Stimulated activated CD8-positive, alpha-beta memory T cell treated with anti-CD3 and anti-CD28 coated beads, Interleukin-15, amount 100 ng/mL, for 1 hour (primary cell): Measurements from ENCODE around the gene NOX3.
"Not testable (repeated sequence)": the region's sequence is repeated elsewhere in the genome, so short reads cannot be mapped to it uniquely, and the experiment has no call there.

Source experiments
- DNase-seq: peaks from one replicate; pipeline ENCODE4 v3.0.0-alpha.2; 2020; ENCODE audit warnings: low read depth

NOX3 gene, protein sequence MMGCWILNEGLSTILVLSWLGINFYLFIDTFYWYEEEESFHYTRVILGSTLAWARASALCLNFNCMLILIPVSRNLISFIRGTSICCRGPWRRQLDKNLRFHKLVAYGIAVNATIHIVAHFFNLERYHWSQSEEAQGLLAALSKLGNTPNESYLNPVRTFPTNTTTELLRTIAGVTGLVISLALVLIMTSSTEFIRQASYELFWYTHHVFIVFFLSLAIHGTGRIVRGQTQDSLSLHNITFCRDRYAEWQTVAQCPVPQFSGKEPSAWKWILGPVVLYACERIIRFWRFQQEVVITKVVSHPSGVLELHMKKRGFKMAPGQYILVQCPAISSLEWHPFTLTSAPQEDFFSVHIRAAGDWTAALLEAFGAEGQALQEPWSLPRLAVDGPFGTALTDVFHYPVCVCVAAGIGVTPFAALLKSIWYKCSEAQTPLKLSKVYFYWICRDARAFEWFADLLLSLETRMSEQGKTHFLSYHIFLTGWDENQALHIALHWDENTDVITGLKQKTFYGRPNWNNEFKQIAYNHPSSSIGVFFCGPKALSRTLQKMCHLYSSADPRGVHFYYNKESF

DNA sequence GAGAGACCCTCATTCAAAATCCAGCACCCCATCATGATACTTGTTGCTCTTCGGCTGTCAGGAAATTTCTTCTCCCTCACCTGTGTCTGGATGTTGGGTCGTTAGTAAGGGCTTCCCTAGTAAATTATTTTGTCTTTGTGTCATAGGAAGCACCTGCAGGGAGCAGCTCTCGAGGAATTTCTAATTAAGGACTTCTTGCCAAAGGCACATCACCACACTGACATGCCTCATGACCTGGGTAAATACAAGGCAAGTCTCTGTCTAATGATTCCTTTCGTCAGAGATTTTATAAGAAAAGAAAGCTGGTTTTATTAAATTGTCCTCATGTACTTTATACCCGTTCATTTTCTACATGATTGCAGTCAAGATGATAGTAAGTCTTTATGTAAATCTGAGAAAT is at the start of gene NOX3:
NOX3 (minus strand) TSS at position 74 of the 400 bp plus-strand sequence; CDS start at position 35, 39 bp downstream.
- DNase-seq, result no peak

DNA sequence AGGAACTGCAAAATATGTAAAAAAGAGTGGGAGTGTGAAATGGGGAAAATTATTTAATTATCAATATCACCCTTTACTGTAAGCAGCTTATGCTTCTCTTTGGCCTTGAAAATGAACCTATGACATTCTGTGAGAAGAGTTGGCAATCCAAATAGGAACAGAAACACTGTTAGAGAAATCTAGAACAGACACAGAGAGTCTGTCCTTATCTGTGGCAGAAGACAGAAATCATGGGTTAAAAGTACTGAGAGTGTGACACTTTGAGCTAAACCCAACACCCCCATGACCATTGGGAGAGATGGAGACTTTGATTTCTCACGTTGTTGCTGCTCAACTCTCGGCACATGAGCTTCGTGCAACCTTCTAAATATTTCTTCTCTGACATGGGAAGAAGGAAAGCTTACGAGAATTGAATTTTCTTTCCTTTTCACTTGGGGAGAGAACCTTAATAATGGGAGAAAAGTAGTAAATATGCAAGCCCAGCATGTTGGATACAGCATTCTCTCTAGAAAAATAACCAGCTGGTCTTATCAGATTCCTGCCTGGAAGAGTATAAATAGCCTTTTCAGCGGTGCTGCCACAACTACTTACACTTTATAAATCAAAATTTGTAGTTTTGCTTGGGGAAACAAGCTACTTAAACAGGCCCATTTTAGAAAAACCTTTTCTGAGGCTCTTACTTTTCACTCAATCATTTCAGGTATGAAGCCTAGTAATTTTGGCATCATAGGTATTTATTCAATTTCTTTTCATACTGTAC is 49.4 kb upstream of the NOX3 start:
- no peak for DNase-seq

DNA sequence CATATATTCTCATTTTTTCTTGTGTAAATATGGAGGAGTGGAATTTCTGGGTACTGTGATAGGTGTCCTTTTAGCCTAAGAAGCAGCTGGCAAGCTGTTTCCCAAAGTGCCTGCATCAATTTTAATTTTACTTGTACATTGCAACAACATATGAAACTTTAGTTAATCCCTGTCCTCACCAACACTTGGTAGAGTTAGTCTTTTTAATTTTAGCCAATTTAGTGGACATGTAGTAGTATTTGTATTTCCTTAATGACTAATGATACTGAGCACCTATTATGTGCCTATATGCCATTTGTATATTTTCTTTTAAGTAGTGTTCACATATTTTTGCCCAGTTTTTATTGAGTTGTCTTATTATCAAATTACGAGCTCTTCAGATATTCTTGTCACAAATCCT is 46.8 kb upstream of the NOX3 start:
- DNase-seq, result no peak

DNA sequence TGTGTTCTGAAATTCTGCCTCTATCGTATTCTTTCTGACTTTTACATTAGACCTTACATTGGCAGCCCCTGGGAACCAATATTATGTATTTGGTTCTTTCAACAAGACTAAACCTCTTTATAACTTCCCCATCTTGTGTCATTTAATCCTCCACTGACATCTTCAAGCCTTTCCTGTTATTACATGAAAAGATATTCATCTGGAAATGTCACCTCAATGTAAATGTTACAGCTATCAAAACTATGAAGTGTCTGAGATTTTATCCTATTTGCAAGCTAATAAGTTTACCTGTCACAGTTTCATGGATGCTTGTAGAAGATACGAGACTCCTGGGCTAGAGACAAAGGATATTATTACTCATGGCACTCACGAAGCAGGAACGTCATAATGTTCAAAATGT is 43.9 kb upstream of the NOX3 start:
- DNase-seq, result no peak

DNA sequence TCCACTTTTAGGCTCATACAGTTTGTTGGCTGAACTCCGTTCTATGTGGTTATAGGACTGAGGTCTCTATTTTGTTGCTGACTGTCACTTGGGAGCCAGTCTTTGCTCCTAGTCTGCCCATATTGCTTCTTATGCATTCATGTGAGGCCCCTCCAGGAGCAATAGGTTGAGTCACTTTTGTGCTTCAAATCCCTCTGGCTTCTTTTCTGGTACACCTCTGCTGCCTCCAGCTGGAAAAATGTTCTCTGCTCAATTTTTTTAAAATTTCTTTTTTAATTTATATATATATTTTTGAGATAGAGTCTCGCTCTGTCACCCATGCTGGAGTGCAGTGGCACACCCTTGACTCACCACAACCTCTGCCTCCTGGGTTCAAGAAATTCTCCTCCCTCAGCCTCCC is 42.7 kb upstream of the NOX3 start:
- no peak for DNase-seq

DNA sequence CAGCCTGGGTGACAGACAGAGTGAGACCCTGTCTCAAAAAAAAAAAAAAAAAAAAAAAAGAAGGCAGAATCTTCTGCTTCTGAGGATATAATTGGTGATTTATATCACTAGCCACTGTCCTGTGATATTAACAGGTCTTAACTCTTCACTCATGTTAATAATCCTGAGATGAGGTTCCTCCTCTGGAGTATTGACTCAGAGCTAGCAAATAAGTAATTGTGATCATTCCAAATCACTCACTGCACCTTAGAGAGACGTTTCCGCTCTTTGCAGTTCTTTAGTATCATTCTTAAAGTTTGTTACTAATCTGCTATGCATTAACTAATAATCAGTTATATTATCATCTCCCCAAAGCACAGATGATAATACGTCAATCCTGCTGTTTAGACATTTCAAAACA is 41.6 kb upstream of the NOX3 start:
- no peak for DNase-seq

DNA sequence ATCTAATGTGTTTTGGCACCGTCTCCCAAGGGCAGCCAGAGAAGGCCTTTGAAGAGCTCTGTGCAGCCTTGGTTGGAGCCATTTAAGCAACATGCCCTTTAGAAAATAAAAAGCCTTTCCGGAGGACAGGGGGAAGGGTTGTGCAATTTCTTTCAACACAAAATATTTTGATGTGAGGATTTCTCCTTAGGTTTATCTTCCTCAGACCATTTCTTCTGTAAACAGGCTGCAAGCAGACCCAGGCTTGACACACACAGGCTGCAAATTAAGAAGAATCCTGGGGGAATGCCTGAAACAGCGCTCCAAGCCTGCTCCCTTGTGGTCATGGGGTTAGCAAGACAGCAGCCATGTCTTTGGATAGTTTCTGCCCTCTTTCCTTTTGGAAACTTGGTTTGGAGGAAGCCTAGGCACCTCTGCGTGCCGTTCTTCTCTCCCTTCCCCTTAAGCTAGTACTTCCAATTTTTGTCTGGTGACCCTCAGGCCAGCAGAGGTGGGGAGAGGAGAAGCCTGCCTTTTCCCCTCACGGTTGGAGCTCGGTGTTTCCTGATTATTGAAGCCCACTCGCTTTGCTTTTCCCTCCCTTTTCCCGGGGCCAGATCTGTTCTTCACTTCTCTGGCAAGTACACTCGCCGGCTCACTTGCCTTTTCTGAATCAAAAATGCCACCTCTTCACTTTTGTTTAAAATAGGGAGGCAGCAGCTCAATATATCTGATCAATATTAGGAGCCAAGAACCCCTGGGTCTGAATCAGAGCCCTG is 39.6 kb upstream of the NOX3 start:
- no peak for DNase-seq

DNA sequence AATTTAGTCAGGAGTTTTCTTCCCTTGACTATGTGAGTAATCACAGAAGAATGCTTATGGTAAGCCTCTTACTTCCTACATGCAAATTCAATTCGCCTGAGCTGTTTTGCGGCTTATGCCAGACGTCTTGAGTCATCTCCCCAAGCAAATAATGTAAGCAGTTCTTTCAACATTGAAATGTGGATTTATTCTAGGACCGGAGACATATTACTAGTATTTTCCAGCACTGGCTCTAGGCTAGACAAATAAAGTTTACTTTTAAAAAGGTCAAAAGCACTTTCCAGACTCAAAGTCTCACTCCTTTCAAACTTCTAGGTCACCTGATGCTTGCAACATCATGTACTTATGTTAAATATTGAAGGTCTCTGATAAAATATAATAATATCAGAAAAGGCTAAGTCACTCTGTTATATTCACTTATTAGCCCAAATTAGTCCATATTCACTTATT is 38.1 kb upstream of the NOX3 start:
- no peak for DNase-seq

DNA sequence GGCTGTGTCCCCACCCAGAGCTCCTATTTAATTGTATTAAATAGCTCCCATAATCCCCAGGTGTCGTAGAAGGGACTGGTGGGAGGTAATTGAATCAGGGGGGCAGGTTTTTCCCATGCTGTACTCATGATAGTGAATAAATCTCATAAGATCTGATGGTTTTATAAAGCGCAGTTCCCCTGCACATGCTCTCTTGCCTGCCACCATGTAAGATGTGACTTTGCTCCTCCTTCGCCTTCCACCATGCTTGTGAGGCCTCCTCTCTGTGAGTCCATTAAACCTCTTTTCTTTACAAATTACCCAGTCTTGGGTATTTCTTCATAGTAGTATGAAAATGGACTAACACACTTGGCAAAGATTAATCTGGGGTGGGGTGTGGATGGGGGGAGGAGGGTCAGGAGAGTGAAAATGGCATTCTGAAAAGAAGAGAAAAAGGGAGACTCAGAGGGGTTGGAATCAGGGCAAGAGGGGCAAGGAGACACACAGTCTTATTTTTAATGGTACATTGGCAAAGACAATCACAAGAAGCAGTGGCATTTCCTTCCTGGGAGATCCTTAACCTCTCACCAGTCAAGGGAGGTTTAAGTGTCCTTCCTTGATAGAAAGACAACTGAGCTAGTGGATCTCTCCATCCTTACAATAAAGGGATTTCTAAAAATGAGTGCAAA is 37.5 kb upstream of the NOX3 start:
- DNase-seq, result no peak

DNA sequence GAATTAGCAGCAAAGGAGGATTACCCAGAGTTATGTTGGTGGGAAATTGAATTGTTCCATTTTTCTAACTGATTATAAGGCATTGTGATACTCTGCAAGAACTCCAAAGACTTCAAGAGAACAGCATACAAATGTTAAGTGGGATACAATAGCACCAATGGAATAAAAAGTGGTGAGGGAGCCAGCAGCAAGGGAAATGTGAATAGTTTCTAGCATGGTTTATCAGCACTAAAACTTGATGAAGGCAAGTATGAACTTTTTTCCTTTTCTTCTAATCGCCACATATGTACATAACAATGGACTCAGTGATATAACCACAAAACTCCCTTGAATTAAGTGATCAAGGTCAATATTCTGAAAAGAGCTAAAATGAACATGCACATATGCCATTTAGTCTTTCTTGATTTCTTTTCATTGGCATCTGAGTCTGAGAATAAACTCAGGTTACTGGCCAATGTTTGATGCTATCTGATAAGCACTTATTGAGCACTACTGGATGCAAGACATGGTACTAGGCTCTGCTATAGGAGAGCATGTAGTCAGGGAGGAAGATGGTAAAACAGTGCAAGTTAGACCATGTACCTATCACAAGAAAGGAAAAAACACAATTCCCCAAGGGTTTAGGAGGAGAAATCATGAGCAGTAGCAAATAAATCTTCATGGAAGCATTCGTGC is 36.6 kb upstream of the NOX3 start:
- DNase-seq, result no peak

DNA sequence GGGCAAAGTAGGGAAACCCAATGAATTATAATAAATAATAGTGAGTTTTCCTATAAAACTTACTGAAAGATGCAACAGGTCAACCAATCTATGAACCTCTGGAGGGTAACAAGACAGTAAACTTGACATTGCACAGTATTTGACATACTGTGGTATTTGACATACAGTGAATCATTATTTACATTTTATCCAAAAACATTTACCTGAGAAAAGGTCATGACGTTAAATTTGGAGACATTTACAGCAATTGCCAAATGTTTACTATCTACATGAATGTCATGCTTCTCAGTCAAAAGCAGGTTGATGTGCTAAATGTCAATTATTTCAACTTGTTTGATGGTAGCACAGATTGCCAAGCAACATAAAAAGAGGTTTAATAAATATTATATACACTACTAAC is 35.8 kb upstream of the NOX3 start:
- no peak for DNase-seq

DNA sequence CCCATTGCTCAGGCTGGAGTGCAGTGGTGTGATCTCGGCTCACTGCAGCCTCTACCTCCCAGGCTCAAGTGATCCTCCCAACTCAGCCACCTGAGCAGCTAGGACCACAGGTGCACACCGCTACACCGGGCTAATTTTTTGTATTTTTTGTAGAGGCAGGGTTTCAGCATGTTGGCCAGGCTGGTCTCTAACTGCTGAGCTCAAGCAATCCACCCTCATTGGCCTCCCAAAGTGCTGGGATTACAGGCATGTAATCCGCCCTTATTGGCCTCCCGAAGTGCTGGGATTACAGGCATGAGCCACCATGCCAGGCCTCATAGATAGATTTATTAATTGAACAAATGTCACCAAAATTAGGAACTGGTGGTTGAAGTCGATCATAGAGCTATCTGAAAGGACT is 32.6 kb upstream of the NOX3 start:
- not testable (repeated sequence) for DNase-seq

DNA sequence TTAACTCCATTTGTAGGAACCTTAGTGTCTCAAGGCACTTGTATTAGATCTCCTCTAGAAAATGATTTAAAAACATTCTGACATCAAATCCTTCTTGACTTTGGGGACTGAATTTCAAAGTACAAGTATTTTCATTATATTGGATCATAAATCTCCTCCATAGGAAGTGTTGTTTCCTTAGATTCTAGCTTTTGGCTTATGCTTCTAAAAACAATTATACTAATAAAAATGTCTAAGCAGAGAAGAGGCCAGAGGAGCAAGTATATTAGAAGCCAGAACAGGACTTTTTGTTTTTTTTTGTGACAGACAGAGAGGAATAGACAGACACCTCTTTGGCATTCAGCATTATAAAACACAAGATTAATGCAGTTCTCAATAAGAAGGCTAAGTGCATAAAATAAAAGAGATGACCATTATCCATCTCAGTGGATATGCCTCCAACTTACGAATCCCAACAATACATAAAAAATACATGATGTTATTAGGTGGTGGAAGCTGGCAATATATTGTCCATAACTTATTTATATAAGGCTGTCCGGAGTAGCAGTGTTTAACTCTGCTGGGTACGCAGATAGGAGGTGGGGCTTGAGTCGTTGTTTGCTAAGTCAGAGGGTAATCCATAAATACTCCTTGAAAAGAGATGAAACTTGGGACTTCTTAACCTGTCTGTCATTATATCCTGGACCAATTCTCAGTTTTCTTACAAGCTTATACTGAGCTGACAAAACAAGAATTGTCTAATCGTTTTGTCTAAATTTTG is 31.9 kb upstream of the NOX3 start:
- no peak for DNase-seq

DNA sequence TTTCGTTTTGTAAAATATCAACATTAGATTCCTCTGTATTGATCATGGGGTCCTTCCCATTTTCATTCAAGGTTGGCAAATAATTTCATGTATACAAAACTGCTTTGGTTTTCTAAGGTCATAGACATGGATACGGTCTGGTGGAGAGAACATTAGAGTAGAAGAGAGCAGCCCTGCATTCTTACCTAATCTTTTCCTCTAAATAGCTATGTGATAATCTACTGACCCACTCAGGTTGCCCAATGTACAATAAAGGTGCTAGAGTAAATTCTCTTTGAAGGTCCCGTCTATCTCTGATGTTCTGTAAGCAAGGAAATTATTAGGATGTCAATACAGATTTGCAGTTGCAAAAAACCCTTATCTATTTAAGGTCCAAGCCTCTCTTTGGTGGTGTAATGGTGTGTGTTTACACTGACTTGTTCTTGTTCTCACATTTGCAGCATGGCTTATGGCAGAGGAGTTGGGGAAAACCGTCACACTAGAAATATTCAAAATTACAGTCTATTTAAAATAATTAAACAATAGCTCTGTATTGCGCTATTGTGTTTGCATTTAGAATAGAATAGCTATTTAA is 31.2 kb upstream of the NOX3 start:
- DNase-seq, result no peak

DNA sequence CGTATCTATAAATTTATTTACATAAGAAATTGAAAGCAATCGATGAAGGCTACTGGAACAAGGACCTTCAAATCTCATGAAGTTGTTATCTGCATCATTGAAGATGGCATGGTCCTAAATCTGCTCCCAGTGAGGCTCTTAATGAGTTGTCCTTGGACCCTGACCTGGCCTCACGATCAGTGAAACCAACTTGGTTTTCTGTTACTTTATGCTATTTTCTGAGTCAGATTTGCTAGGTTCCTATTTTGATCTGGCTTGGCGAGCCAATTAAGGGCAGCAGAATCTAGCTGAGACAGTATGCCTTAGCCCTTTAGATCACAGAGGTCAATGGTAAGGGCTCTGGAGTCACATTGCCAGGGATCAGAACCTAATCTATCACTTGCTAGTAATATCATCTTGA is 30.1 kb upstream of the NOX3 start:
- no peak for DNase-seq

DNA sequence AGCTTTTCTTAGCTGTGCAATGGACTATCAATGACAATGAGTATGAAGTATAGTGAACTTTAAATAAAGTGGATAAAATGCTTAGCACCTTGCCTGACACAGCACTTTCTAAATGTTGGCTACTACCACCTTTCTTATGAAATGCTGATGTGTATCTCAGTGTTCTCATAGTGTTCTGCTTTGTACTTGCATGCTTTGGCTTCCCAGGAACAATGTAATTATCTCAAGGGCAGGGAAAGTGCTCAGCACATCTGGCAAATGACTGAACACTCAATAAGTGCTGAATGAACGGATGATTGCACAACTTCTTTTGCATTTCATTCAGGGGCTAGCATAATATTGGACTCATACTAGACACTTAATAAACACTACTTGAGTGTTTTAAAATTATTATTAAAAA is 28.2 kb upstream of the NOX3 start:
- DNase-seq, result no peak

DNA sequence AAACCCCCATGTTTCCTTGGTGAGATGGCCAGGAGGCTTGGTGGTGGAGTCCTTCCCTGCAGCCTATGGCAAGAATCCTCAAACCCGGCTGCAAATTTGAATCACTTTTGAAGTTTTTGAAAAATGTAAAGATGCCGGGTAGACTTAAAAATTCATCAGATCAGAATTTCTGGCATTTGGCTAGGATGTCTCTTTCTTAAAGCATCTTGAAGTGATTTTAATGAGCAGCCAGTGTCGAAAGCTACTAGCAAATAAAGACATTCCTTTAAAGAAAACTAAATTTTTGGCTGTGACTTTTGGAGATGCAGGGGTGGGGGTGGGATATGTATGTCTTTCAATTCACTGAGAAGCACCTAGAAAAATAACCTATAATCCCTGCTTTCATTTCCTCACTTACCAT is 25.6 kb upstream of the NOX3 start:
- no peak for DNase-seq

DNA sequence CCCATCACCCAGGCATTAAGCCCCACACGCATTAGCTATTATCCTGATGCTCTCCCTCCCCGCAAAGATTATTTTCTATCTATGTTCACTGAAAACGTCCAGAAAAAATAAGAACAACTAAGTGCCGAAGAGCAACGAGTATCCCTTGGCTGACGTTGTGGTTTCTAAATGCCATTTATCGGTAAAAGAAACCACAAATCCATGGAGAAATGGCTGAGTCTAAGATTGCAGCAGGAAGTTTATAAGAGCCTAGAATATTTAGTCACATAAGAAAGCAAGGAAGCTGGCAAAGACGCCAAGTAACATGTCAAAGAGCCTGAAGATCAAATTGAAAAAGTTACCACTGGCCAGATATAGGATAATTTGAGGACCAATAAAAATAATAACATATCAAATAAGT is 18.1 kb upstream of the NOX3 start:
- no peak for DNase-seq

DNA sequence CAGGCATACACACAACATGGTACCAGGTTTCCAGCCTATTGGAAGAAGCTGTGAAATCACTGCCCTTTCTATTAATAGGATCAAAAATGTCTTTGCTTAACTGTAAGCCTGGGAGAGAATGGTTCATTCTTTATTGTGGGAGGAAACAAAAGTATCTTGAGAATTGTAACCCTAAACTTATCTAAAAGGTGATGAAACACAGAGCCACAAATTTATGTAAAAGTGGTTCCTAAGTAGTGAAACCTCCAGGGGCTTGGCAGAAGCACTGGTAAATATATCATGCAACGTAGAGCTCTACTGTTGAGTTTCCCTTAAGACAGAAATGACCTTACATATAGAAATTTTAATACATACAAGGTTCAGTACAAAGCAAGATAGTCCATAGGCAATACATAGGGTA is 17.2 kb upstream of the NOX3 start:
- DNase-seq, result no peak

DNA sequence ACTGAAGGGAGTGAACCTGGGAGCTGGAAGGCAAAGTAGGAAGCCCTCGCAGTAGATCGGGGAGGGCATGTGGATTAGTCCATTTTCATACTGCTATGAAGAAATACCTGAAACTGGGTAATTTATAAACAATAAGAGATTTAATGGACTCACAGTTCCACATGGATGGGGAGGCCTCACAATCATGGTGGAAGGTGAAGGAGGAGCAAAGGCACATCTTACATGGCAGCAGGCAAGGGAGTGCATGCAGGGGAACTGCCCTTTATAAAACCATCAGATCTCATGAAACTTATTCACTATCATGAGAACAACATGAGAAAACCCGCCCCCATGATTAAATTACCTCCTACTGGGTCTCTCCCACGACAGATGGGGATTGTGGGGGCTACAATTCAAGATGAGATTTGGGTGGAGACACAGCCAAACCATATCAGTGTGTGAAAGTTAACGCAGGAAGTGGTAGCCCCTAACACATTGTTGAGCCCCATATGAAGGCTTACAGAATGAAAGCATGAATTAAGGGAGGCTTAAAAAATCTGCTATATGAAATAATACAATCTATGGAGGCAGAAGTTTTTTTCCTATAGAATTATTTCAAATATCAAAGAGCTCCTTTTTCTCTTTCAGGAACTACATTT is 15.5 kb upstream of the NOX3 start:
- not testable (repeated sequence) for DNase-seq
